HEK293 (cell line): ENCODE measurements around the gene AP1S1.

Experiments
- GLI4 ChIP-seq: fragments of 450-650 bp; formaldehyde crosslinking; IDR thresholded peaks from 2 replicates; pipeline ENCODE4 v1.5.1; 2016; ENCODE audit warnings: missing biosample characterization, missing genetic modification characterization
- GLIS1 ChIP-seq: fragments of 450-650 bp; formaldehyde crosslinking; IDR thresholded peaks from 2 replicates; pipeline ENCODE4 v1.5.1; 2016; ENCODE audit warnings: missing biosample characterization, missing genetic modification characterization
- HOXC10 ChIP-seq: sonication (generic); formaldehyde crosslinking; IDR thresholded peaks from 2 replicates; pipeline ENCODE4 v1.8.1; 2023; ENCODE audit warnings: mild to moderate bottlenecking, missing genetic modification reagents
- KLF16 ChIP-seq: fragments of 450-650 bp; formaldehyde crosslinking; IDR thresholded peaks from 2 replicates; pipeline ENCODE4 v1.5.1; 2017; ENCODE audit warnings: missing biosample characterization, missing genetic modification characterization
- KLF17 ChIP-seq: fragments of 450-650 bp; formaldehyde crosslinking; IDR thresholded peaks from 2 replicates; pipeline ENCODE4 v1.5.1; 2016; ENCODE audit warnings: missing biosample characterization, missing genetic modification characterization
- PATZ1 ChIP-seq: fragments of 450-650 bp; formaldehyde crosslinking; IDR thresholded peaks from 2 replicates; pipeline ENCODE4 v1.5.1; 2016; ENCODE audit warnings: missing biosample characterization, missing genetic modification characterization
- PRDM10 ChIP-seq: fragments of 450-650 bp; formaldehyde crosslinking; IDR thresholded peaks from 2 replicates; pipeline ENCODE4 v1.5.1; 2016; ENCODE audit warnings: missing biosample characterization, missing genetic modification characterization
- RBAK ChIP-seq: fragments of 450-650 bp; formaldehyde crosslinking; IDR thresholded peaks from 2 replicates; pipeline ENCODE4 v1.5.1; 2016; ENCODE audit warnings: missing biosample characterization, missing genetic modification characterization
- REST ChIP-seq: fragments of 450-650 bp; formaldehyde crosslinking; IDR thresholded peaks from 2 replicates; pipeline ENCODE4 v1.5.1; 2016; ENCODE audit warnings: missing biosample characterization, missing genetic modification characterization
- ZFP3 ChIP-seq: fragments of 450-650 bp; formaldehyde crosslinking; IDR thresholded peaks from 2 replicates; pipeline ENCODE4 v1.5.1; 2016; ENCODE audit warnings: low read depth, missing biosample characterization, missing genetic modification characterization
- ZIC2 ChIP-seq: fragments of 450-650 bp; formaldehyde crosslinking; IDR thresholded peaks from 2 replicates; pipeline ENCODE4 v1.5.1; 2016; ENCODE audit warnings: missing biosample characterization, missing genetic modification characterization
- ZNF2 ChIP-seq: fragments of 450-650 bp; formaldehyde crosslinking; IDR thresholded peaks from 2 replicates; pipeline ENCODE4 v1.5.1; 2016; ENCODE audit warnings: missing biosample characterization, missing genetic modification characterization
- ZNF266 ChIP-seq: fragments of 450-650 bp; formaldehyde crosslinking; IDR thresholded peaks from 2 replicates; pipeline ENCODE4 v1.5.1; 2016; ENCODE audit warnings: missing biosample characterization, missing genetic modification characterization, low read depth
- ZNF350 ChIP-seq: fragments of 450-650 bp; formaldehyde crosslinking; IDR thresholded peaks from 2 replicates; pipeline ENCODE4 v1.5.0; 2017; ENCODE audit warnings: missing biosample characterization, mild to moderate bottlenecking, missing genetic modification characterization
- ZNF513 ChIP-seq: fragments of 450-650 bp; IDR thresholded peaks from 2 replicates; pipeline ENCODE4 v1.5.1; 2018; ENCODE audit warnings: missing biosample characterization, missing genetic modification characterization
- ZNF610 ChIP-seq: fragments of 450-650 bp; formaldehyde crosslinking; IDR thresholded peaks from 2 replicates; pipeline ENCODE4 v1.5.1; 2016; ENCODE audit warnings: missing biosample characterization, missing genetic modification characterization, borderline replicate concordance
- ZNF626 ChIP-seq: fragments of 450-650 bp; sonication (Bioruptor Pico); formaldehyde crosslinking; IDR thresholded peaks from 2 replicates; pipeline ENCODE4 v1.5.1; 2018; ENCODE audit warnings: missing biosample characterization, missing genetic modification characterization, inconsistent platforms
- ZNF677 ChIP-seq: fragments of 450-650 bp; IDR thresholded peaks from 2 replicates; pipeline ENCODE4 v1.5.0; 2018; ENCODE audit warnings: missing biosample characterization, mild to moderate bottlenecking, missing genetic modification characterization, moderate library complexity
- ZNF843 ChIP-seq: fragments of 450-650 bp; formaldehyde crosslinking; IDR thresholded peaks from 2 replicates; pipeline ENCODE4 v1.5.1; 2016; ENCODE audit warnings: missing biosample characterization, missing genetic modification characterization
- TF ChIP-seq, protein P1 (sequence below): fragments of 450-650 bp; formaldehyde crosslinking; IDR thresholded peaks from 2 replicates; pipeline ENCODE4 v1.5.1; 2016; ENCODE audit warnings: missing biosample characterization, missing genetic modification characterization
- TF ChIP-seq, protein P2 (sequence below): fragments of 450-650 bp; IDR thresholded peaks from 2 replicates; pipeline ENCODE4 v1.5.1; 2018; ENCODE audit warnings: missing biosample characterization, mild to moderate bottlenecking, missing genetic modification characterization
- TF ChIP-seq, protein P3 (sequence below): IDR thresholded peaks from 2 replicates; pipeline ENCODE4 v1.6.1; 2011; ENCODE audit warnings: mild to moderate bottlenecking, low read depth, low read length, borderline replicate concordance

Gene AP1S1

GRCh38 chr7:101165075-101165957 lies 11.0 kb downstream of the AP1S1 start, which contains the start of gene VGF (continued):
- TF ChIP-seq PRDM10 (tag by site-specific recombination), result no peak
- peak; percentile 11 for TF ChIP-seq ZNF2
- TF ChIP-seq ZNF677 (tag by site-specific recombination), result no peak
- TF ChIP-seq, protein P1, sequence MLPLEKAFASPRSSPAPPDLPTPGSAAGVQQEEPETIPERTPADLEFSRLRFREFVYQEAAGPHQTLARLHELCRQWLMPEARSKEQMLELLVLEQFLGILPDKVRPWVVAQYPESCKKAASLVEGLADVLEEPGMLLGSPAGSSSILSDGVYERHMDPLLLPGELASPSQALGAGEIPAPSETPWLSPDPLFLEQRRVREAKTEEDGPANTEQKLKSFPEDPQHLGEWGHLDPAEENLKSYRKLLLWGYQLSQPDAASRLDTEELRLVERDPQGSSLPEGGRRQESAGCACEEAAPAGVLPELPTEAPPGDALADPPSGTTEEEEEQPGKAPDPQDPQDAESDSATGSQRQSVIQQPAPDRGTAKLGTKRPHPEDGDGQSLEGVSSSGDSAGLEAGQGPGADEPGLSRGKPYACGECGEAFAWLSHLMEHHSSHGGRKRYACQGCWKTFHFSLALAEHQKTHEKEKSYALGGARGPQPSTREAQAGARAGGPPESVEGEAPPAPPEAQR (tag by site-specific recombination), result no peak
- TF ChIP-seq ZNF610 (tag by site-specific recombination), result no peak
- TF ChIP-seq GLIS1, result 0 out of 2 replicates have a peak, but pooled peaks have one; percentile 13
- peak; percentile 17; the same call in 1 of the 2 replicates for TF ChIP-seq ZIC2
- TF ChIP-seq ZNF843 (tag by site-specific recombination), result peak; percentile 47
- no peak for TF ChIP-seq ZNF266 (tag by site-specific recombination)
- TF ChIP-seq HOXC10, result no peak
- TF ChIP-seq RBAK (tag by site-specific recombination), result no peak
- TF ChIP-seq ZNF513 (tag by site-specific recombination), result no peak; the same call in 1 of the 2 replicates
- TF ChIP-seq REST (tag by site-specific recombination), result peak; percentile 100
- TF ChIP-seq ZFP3 (tag by site-specific recombination), result no peak
- TF ChIP-seq ZNF350 (tag by site-specific recombination), result no peak
- no peak for TF ChIP-seq ZNF626 (tag by site-specific recombination)
- TF ChIP-seq KLF17 (tag by site-specific recombination), result peak; percentile 82
- TF ChIP-seq, protein P2, sequence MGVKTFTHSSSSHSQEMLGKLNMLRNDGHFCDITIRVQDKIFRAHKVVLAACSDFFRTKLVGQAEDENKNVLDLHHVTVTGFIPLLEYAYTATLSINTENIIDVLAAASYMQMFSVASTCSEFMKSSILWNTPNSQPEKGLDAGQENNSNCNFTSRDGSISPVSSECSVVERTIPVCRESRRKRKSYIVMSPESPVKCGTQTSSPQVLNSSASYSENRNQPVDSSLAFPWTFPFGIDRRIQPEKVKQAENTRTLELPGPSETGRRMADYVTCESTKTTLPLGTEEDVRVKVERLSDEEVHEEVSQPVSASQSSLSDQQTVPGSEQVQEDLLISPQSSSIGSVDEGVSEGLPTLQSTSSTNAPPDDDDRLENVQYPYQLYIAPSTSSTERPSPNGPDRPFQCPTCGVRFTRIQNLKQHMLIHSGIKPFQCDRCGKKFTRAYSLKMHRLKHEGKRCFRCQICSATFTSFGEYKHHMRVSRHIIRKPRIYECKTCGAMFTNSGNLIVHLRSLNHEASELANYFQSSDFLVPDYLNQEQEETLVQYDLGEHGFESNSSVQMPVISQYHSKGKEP (tag by site-specific recombination), result no peak
- peak; percentile 92 for TF ChIP-seq KLF16 (tag by site-specific recombination)
- TF ChIP-seq GLI4, result 0 out of 2 replicates have a peak, but pooled peaks have one; percentile 36
- TF ChIP-seq PATZ1 (tag by site-specific recombination), result peak; percentile 94
- TF ChIP-seq, protein P3, sequence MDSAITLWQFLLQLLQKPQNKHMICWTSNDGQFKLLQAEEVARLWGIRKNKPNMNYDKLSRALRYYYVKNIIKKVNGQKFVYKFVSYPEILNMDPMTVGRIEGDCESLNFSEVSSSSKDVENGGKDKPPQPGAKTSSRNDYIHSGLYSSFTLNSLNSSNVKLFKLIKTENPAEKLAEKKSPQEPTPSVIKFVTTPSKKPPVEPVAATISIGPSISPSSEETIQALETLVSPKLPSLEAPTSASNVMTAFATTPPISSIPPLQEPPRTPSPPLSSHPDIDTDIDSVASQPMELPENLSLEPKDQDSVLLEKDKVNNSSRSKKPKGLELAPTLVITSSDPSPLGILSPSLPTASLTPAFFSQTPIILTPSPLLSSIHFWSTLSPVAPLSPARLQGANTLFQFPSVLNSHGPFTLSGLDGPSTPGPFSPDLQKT, result no peak
